ENCODE results near the gene POU2F1.

Gene POU2F1

GRCh38 chr1:167270349-167271092 lies 49.8 kb downstream of the POU2F1 start:
- no peak for DNase-seq (ENCODE audit: low read depth in 1 of 2, low spot score in 1 of 2)

GRCh38 chr1:167272369-167272957 lies 51.8 kb downstream of the POU2F1 start:
- no peak for DNase-seq (ENCODE audit: low read depth in 1 of 2, low spot score in 1 of 2)

- no peak for DNase-seq (ENCODE audit: low read depth in 1 of 2, low spot score in 1 of 2)
These were observed 52.5 kb downstream of the POU2F1 start for GRCh38 chr1:167273027-167273800.

GRCh38 chr1:167274061-167274460 lies 53.4 kb downstream of the POU2F1 start:
- no peak for DNase-seq (ENCODE audit: low read depth in 1 of 2, low spot score in 1 of 2)

GRCh38 chr1:167276969-167277368 lies 56.3 kb downstream of the POU2F1 start:
- DNase-seq (ENCODE audit: low read depth in 1 of 2, low spot score in 1 of 2) = no peak

GRCh38 chr1:167278497-167278896 lies 57.8 kb downstream of the POU2F1 start:
- DNase-seq (ENCODE audit: low read depth in 1 of 2, low spot score in 1 of 2) = no peak

- DNase-seq (ENCODE audit: low read depth in 1 of 2, low spot score in 1 of 2) = no peak
These were observed 60.2 kb downstream of the POU2F1 start for GRCh38 chr1:167280912-167281311.

- no peak for DNase-seq (ENCODE audit: low read depth in 1 of 2, low spot score in 1 of 2)
These were observed 67.8 kb downstream of the POU2F1 start for GRCh38 chr1:167288390-167289074.

- no peak for DNase-seq (ENCODE audit: low read depth in 1 of 2, low spot score in 1 of 2)
These were observed 68.4 kb downstream of the POU2F1 start for GRCh38 chr1:167289075-167289442.

- no peak for DNase-seq (ENCODE audit: low read depth in 1 of 2, low spot score in 1 of 2)
These were observed 69.3 kb downstream of the POU2F1 start for GRCh38 chr1:167289966-167290365.

- no peak for DNase-seq (ENCODE audit: low read depth in 1 of 2, low spot score in 1 of 2)
These were observed 71.0 kb downstream of the POU2F1 start for GRCh38 chr1:167291539-167292185.

GRCh38 chr1:167292216-167292615 lies 71.5 kb downstream of the POU2F1 start:
- DNase-seq (ENCODE audit: low read depth in 1 of 2, low spot score in 1 of 2) = no peak

GRCh38 chr1:167293057-167293456 lies 72.4 kb downstream of the POU2F1 start:
- no peak for DNase-seq (ENCODE audit: low read depth in 1 of 2, low spot score in 1 of 2)

- DNase-seq (ENCODE audit: low read depth in 1 of 2, low spot score in 1 of 2) = no peak
These were observed 73.8 kb downstream of the POU2F1 start for GRCh38 chr1:167294528-167294927.

- DNase-seq (ENCODE audit: low read depth in 1 of 2, low spot score in 1 of 2) = no peak
These were observed 76.8 kb downstream of the POU2F1 start for GRCh38 chr1:167297222-167298214.

- no peak for DNase-seq (ENCODE audit: low read depth in 1 of 2, low spot score in 1 of 2)
These were observed 77.6 kb downstream of the POU2F1 start for GRCh38 chr1:167298325-167298724.

- no peak for DNase-seq (ENCODE audit: low read depth in 1 of 2, low spot score in 1 of 2)
These were observed 80.7 kb downstream of the POU2F1 start for GRCh38 chr1:167301355-167301754.

- DNase-seq (ENCODE audit: low read depth in 1 of 2, low spot score in 1 of 2) = no peak
These were observed 83.5 kb downstream of the POU2F1 start for GRCh38 chr1:167304165-167304564.

GRCh38 chr1:167305059-167305705 lies 84.5 kb downstream of the POU2F1 start:
- no peak for DNase-seq (ENCODE audit: low read depth in 1 of 2, low spot score in 1 of 2)
